8988T (cell line): Measurements from ENCODE around the gene RSPH3.
"Not testable (repeated sequence)": the region's sequence is repeated elsewhere in the genome, so short reads cannot be mapped to it uniquely, and the experiment has no call there.

ENCODE experiments used
- DNase-seq: peaks from one replicate; pipeline ENCODE4 v3.0.0; 2011

The RSPH3 gene

GRCh38 chr6:158970640-158971275 is 29.2 kb downstream of the RSPH3 start:
- no peak for DNase-seq

GRCh38 chr6:158969148-158969547 is 30.9 kb downstream of the RSPH3 start:
- DNase-seq = no peak

DNA sequence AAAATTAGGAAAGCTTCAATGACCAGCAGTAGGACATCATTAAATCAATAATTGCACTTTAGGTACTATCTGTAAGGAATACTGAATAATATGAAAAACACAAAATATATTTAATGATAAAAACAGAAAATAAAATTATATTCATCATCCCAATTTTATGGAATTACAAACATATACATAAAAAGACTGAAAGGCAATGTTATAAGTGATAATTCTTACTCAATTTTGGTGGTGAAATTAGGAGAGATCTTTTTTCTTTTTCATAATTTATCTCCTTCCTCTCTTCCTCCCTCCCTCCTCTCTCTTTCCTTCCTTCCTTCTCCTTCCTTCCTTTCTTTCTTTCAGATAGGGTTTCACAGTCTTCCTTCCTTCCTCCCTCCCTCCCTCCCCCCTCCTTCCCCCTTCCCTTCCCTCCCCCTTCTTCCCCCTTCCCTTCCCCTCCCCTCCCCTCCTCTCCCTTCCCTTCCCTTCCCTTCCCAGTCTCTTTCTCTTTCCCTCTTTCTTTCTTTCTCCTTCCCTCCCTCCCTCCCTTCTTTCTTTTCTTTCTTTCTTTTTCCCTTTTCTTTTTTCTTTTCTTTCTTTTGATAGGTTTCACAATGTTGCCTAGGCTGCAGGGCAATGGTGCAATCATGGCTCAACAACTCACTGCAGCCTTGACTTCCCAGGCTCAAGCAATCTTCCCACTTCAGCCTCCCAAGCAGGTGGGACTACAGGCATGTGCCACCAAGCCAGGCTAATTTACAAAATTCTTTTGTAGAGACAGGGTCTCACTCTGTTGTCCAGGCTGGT is 36.8 kb downstream of the RSPH3 start:
- DNase-seq = no peak

GRCh38 chr6:158962371-158962770 is 37.6 kb downstream of the RSPH3 start:
- no peak for DNase-seq

- DNase-seq = no peak
These were observed 40.0 kb downstream of the RSPH3 start for GRCh38 chr6:158960026-158960425.

DNA sequence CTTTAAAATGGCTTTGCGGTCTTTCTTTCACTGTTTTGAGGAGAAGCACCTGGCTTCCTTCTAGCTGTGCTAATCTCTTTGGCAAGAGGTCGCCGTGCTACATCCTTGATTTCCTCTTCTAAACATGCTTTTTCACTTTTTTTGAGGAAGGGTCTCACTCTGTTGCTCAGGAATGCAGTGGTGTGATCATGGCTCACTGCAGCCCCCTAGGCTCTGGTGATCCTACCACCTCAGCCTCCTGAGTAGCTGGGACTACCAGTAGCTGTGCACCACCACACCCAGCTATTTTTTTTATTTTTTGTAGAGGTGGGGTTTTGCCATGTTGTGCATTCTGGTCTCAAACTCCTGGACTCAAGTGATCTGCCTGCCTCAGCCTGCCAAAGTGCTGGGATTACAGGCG is 40.5 kb downstream of the RSPH3 start:
- DNase-seq = no peak

GRCh38 chr6:158958504-158959386 is 41.3 kb downstream of the RSPH3 start:
- peak; percentile 26 for DNase-seq

- DNase-seq = no peak
These were observed 44.7 kb downstream of the RSPH3 start for GRCh38 chr6:158955255-158955654.

- DNase-seq = no peak
These were observed 45.2 kb downstream of the RSPH3 start for GRCh38 chr6:158954753-158955152.

GRCh38 chr6:158952011-158952410 is 48.0 kb downstream of the RSPH3 start:
- DNase-seq = not testable (repeated sequence)

GRCh38 chr6:158951565-158951964 is 48.4 kb downstream of the RSPH3 start:
- DNase-seq = not testable (repeated sequence)

- DNase-seq = no peak
These were observed 52.7 kb downstream of the RSPH3 start for GRCh38 chr6:158947284-158947683.

DNA sequence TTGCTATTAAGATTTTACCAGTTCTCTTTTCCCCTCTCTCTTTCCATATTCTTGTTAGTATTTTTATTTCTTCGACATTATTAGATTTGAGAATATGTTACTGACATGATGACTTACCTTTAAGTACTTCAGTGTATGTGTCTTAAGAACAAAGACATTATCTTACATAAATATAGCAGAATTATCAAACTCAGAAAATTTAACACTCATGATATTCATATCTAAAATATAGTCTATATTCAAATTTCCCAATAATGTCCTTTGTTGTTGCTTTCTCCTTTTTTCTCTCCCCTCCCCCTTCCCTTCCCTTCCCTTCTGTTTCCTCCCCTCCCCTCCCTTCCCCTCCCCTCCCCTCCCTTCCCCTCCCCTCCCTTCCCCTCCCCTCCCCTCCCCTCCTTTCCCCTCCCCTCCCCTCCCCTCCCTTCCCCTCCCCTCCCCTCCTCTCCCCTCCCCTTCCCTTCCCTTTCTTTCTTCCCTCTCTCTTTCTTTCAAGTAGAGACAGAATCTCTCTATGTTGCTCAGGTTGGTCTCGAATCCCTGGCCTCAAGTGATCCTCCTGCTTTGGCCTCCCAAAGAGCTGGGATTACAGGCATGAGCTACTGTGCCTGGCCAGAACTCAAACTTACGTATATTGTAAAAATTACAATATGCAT is 56.5 kb downstream of the RSPH3 start:
- DNase-seq = no peak

GRCh38 chr6:158942349-158942748 is 57.7 kb downstream of the RSPH3 start:
- no peak for DNase-seq

DNA sequence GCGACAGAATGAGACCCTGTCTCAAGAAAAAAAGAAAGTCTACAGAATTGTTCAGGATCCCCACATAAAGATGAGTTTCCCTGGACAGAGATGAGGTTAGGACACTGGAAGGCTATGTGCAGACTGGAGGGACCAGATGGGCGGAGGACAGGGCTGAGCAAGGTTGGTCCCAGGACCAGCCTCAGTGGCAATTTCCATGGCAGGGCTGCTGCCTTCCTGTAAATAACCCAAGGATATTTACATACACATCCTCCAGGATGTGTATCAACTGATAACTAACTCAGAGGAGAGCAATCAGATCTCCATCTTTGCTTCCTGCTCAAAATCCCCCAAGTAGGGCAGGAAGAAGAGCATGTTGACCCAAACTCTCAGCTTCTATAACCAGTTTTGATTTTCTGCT is 58.8 kb downstream of the RSPH3 start:
- no peak for DNase-seq

DNA sequence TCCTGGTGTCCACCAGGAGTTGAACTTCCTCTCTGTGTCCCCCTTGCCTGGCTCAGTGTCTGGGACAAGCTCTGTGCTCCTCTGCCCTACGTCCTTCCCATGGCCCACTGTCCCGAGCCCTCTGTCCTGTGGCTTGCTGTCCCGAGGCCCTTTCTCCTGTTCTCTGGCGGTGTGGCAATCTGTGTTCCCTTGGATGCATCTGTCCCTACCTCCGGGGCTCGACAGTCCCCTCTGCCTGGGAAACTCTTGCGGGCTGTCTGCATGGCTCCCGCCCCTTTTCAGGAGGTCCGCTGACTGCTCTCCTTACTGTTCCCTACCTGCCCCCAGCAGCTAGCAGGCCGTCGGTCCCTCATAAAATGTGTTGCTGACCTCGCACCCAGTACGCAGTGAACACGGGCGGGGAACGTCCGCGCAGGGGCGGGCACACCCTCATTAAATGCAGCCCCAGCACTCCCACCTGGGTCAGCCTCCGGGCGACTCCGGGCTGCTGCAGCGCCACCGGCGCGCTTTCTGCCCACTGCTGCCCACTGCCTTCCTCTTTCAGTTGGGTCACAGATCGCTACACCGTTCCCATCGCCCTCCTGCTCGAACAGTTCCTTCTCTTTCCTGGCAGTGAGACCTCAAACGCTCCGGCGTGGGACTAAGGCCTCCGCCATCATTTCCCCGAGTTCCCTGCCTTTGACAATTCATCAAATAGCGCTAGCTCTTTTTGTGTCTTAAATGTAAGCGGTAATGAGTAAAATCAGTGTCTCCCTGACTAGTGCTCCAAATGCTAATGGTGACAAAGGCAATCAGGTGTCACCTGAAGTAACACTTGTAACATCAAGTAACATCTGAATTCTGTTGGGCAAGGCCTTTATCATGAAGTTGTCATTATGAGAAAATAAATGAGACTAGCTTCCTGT is 60.5 kb downstream of the RSPH3 start:
- no peak for DNase-seq

DNA sequence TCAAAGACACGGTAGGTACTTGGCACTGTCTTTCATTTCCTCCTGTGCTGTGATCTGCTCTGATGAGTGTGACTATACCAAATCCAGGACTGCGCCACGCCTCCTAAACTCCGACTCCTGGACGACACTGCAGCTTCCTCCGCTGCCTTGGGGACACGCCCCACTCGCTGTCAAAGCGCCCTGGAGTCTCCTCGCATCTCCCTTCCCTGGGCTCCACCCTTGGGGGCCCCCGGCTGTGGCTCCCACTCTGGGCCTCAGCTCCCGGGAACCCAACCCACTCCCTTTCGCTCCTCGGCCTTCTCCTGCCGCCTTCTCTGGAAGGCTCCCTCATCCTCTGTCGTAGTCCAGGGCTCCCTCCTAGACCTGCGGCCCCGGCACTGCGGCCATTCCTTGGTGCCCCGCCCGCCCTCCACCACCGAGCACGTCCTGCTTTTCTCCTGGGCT is 61.2 kb downstream of the RSPH3 start:
- peak; percentile 32 for DNase-seq

DNA sequence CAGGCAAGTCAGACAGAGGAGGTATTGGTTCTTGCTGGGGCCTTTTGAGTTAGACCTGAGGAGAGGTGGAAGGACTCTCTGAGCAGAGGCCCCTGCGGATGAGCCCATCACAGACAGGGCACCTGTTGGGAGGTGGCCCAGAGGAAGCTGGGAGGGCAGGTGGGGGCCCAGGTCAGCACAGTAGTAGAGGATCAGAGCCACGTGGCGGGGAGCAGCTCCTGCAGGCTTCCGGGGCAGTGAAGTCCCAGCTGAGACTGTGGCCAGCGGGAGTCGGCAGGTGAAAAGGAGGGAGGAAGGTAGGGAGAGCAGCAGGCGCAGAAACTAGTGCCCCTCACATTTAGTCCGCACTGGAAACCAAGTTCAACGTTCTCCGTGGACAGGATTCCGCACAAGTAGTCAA is 61.8 kb downstream of the RSPH3 start:
- DNase-seq = no peak

DNA sequence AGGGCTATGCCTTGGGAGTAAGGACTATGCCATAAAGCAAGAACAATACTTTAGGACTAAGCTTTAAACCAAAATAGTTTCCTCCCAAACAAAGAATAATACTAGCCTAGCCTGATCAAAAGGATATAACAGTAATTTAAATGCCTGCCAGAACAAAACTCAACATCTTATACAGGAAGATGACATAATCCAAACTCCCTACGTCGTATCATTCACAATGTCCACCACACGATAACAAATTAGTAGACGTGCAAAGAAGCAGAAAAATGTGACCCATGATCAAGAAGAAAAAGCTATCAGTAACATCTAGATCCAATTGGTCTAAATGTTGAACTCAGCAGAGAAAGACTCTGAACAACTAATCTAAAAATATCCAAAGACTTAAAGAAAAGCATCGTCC is 65.8 kb downstream of the RSPH3 start:
- no peak for DNase-seq

DNA sequence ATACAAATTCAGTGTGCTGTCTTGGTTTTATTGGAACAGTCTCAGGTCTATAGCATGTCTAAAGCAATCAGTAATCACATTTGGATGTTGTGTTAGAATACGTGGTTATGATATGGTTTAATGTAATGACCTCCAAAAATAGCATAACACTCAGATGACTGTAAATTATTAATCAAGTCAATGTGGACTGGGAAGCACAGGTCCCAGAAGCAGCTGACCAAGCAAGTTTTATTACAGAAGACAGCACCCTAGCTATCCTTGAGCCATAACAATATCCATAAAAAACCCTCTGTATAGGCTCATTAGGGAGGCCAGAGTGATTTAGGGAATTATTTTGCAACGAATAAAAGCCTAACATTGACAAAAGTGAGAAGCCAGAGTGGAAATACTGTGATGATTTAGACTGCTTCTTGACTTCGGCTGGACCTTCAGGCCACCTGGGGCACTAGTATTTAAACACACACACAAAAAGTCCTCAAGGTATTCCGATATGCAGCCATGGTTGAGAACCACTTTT is 66.9 kb downstream of the RSPH3 start:
- DNase-seq = no peak

DNA sequence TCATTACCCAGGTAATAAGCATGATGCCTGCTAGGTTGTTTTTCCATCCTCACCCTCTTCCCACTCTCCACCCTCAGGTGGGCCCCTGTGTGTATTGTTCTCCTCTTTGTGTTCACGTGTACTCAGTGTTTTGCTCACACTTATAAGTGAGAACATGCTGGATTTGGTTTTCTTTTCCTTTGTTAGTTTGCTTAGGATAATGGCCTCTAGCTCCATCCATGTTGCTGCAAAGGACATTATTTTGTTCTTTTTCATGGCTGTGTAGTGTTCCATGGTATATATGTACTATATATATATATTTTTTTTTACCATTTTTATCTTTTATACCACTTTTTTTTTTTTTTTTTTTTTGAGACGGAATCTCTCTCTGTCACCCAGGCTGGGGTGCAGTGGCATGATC is 71.9 kb downstream of the RSPH3 start:
- DNase-seq = no peak

GRCh38 chr6:158926414-158926813 is 73.6 kb downstream of the RSPH3 start:
- no peak for DNase-seq
